Epithelial cell of proximal tubule (primary cell): Measurements from ENCODE around the gene TIPIN. TPM values are rescaled to one million over a fixed set of nuclear protein-coding genes. Genes with fewer than 3 reads are reported as not detected.

Experiments used
- DNase-seq: peaks from one replicate; pipeline ENCODE4 v3.0.0-alpha.2; 2011; ENCODE audit warnings: low read depth
- H3K4me3 ChIP-seq: 2 replicates; pipeline ENCODE4 v1.5.1; 2011; ENCODE audit warnings: low read depth, mild to moderate bottlenecking, low read length
- CTCF ChIP-seq: conservative IDR thresholded peaks from 2 replicates; pipeline ENCODE4 v1.5.1; 2012; ENCODE audit warnings: low read depth, mild to moderate bottlenecking, low read length
- total RNA-seq: library from RNA; depleted of rRNA; stranded (reverse); fragments of >200 nt; gene quantifications from 2 replicates; pipeline ENCODE4 v1.2.3, GENCODE V29; 2015

Gene TIPIN
- total RNA-seq, 1 donor from 2014 or later, result 6.8 TPM

GRCh38 chr15:66390678-66391077 is 34.2 kb upstream of the TIPIN start:
- no peak for DNase-seq
- H3K4me3 ChIP-seq, result no peak overlapping the region
- no peak for TF ChIP-seq CTCF

GRCh38 chr15:66389859-66390381 is 33.4 kb upstream of the TIPIN start:
- H3K4me3 ChIP-seq, result no peak overlapping the region
- no peak for DNase-seq
- no peak for TF ChIP-seq CTCF

- no peak for DNase-seq
- no peak overlapping the region for H3K4me3 ChIP-seq
- TF ChIP-seq CTCF, result no peak
Observed at GRCh38 chr15:66389098-66389858, 32.8 kb upstream of the TIPIN start.

- peak overlapping the region; percentile 87 for H3K4me3 ChIP-seq
- no peak for TF ChIP-seq CTCF
- no peak for DNase-seq
Observed at GRCh38 chr15:66388576-66388975, 32.1 kb upstream of the TIPIN start.

GRCh38 chr15:66388043-66388363 is 31.5 kb upstream of the TIPIN start:
- DNase-seq, result no peak
- H3K4me3 ChIP-seq, result peak overlapping the region; percentile 87
- no peak for TF ChIP-seq CTCF

- no peak for DNase-seq
- peak overlapping the region; percentile 87 for H3K4me3 ChIP-seq
- peak; percentile 52 for TF ChIP-seq CTCF
Observed at GRCh38 chr15:66387163-66388042, 30.9 kb upstream of the TIPIN start.
